AG04450 (cell line): ENCODE results near the gene DNMBP. TPM values are rescaled to one million over a fixed set of nuclear protein-coding genes. Genes with fewer than 3 reads are reported as not detected.

Experiments used
- CTCF ChIA-PET: fragments of 300-600, 350-600 bp; formaldehyde crosslinking; extraction: SDS; loops from one replicate; lab custom pipeline; 2022; ENCODE audit warnings: antibody characterized with exemption, inconsistent platforms; lab: Charles Lee
- POLR2A ChIA-PET: fragments of 350-600 bp; formaldehyde crosslinking; extraction: SDS; loops from one replicate; lab custom pipeline; 2021; ENCODE audit warnings: antibody characterized with exemption, inconsistent platforms; lab: Yijun Ruan, JAX
- DNase-seq: peaks from one replicate; pipeline ENCODE4 v3.0.0-alpha.2; 2011; ENCODE audit warnings: low read depth, low spot score
- H3K27ac ChIP-seq: one replicate; pipeline ENCODE4 v1.5.1; 2012; ENCODE audit warnings: low read depth, low read length, control low read depth
- H3K27me3 ChIP-seq: one replicate; pipeline ENCODE4 v1.6.0; 2012; ENCODE audit warnings: low read length; ENCODE audit not compliant: control insufficient read depth, insufficient read depth
- H3K4me3 ChIP-seq: 2 replicates; pipeline ENCODE4 v1.5.1; 2011; ENCODE audit warnings: mild to moderate bottlenecking, low read depth, low read length, control low read depth
- H3K9me3 ChIP-seq: 2 replicates; pipeline ENCODE4 v1.5.1; 2012; ENCODE audit warnings: low read length; ENCODE audit not compliant: control insufficient read depth, insufficient read depth
- CTCF ChIP-seq: IDR thresholded peaks from 2 replicates; pipeline ENCODE4 v1.5.1; 2011; ENCODE audit warnings: low read depth, low read length, control low read depth, inconsistent platforms
- polyA plus RNA-seq: library from polyadenylated mRNA; depleted of rRNA; stranded (reverse); fragments of >200 nt; gene quantifications from 2 replicates; pipeline ENCODE4 v1.2.3, GENCODE V29; 2011

Gene DNMBP
- polyA plus RNA-seq, 1 experiment = 18.2 TPM

GRCh38 chr10:99973190-99973589 lies 36.6 kb downstream of the DNMBP start:
- H3K27me3 ChIP-seq = no peaks in the 10 kb centered on the region
- CTCF ChIA-PET = no interaction called here
- peak; percentile 53 for TF ChIP-seq CTCF
- no peak for DNase-seq
- no peak overlapping the region for H3K27ac ChIP-seq
- POLR2A ChIA-PET = no interaction called here
- no peak overlapping the region for H3K4me3 ChIP-seq
- H3K9me3 ChIP-seq = no peaks in the 10 kb centered on the region

DNA sequence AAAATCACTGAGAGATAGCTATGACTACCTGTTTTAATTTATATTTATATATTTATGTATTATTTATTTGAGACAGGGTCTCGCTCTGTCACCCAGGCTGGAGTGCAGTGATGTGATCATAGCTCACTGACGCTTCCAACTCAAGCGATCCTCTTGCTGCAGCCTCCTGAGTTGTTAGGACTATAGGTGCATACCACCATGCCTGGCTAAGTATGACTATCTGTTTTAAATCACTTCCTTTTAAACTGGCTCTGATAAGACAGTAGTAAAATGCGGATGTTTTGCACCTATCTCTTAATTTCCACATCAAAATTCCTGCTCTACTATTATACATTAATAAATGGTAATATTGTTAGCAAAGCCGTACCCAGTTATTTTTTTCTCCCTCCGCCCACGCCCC lies 41.8 kb downstream of the DNMBP start:
- no peak for DNase-seq
- no peaks in the 10 kb centered on the region for H3K9me3 ChIP-seq
- ChIA-PET CTCF (interaction anchor here (0.6 to 3.9 kb wide), 4 partner anchors 41 to 192 kb away, joined by 3 to 51 read pairs (median 4); partner anchors contain the start of gene DNMBP), POLR2A (interaction anchor here (0.8 kb wide), 1 partner anchor 38 kb away, joined by 9 read pairs; no protein-coding TSS in a partner anchor)
- H3K27ac ChIP-seq = no peak overlapping the region
- TF ChIP-seq CTCF = no peak
- no peaks in the 10 kb centered on the region for H3K27me3 ChIP-seq
- no peak overlapping the region for H3K4me3 ChIP-seq

- DNase-seq = no peak
- H3K4me3 ChIP-seq = no peak overlapping the region
- H3K27ac ChIP-seq = no peak overlapping the region
- POLR2A ChIA-PET = interaction anchor here (0.7 to 1.2 kb wide), 4 partner anchors 17 to 92 kb away, joined by 3 to 4 read pairs (median 4); no protein-coding TSS in a partner anchor
- no peak for TF ChIP-seq CTCF
- CTCF ChIA-PET = interaction anchor here (0.7 to 3.9 kb wide), 8 partner anchors 8 to 121 kb away, joined by 3 to 51 read pairs (median 12); partner anchors contain the start of gene DNMBP
- no peaks in the 10 kb centered on the region for H3K9me3 ChIP-seq
- no peaks in the 10 kb centered on the region for H3K27me3 ChIP-seq
Observed at GRCh38 chr10:99966306-99966705, 43.4 kb downstream of the DNMBP start.

DNA sequence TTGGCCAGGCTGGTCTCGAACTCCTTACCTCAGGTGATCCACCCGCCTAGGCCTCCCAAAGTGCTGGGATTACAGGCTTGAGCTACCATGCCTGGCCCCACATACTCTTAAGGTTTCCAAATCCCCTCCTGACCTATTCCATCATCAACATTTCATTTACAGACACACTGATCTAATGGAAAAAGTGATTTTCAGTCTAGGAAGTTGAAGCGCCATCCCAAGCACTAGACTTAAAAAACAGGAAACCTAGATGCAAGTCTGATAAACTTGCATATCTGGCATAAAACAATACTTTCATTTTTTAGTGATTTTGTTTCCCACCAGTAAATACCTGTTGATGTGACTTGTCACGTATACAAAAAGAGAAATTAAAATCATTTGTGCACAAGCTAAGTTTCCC lies 44.0 kb downstream of the DNMBP start:
- CTCF ChIA-PET = interaction anchor here (0.7 to 3.9 kb wide), 10 partner anchors 9 to 120 kb away, joined by 3 to 51 read pairs (median 6); partner anchors contain the start of gene DNMBP

More for the DNA sequence above, 44.0 kb downstream of the DNMBP start:
- POLR2A ChIA-PET = interaction anchor here (1.2 kb wide), 1 partner anchor 43 kb away, joined by 4 read pairs; no protein-coding TSS in a partner anchor
- no peak for TF ChIP-seq CTCF
- no peaks in the 10 kb centered on the region for H3K27me3 ChIP-seq
- H3K9me3 ChIP-seq = no peaks in the 10 kb centered on the region
- H3K27ac ChIP-seq = no peak overlapping the region
- H3K4me3 ChIP-seq = no peak overlapping the region
- DNase-seq = no peak
